Activated T-helper 1 cell treated with anti-CD3 and anti-CD28 coated beads, Interleukin-2, amount 50 U/mL, for 16 hours (primary cell): Measurements from ENCODE around the gene GNA12.
"Not testable (repeated sequence)": the region's sequence is repeated elsewhere in the genome, so short reads cannot be mapped to it uniquely, and the experiment has no call there.

ENCODE experiments used
- DNase-seq, 2 donors: peaks; one replicate each; pipeline ENCODE4 v3.0.0-alpha.2; 2020; ENCODE audit warnings: low read depth in 1 of 2, low spot score in 1 of 2

The GNA12 gene

GRCh38 chr7:2732388-2732787, 111.7 kb downstream of the GNA12 start:
- DNase-seq: no peak

- DNase-seq: no peak
Measured at GRCh38 chr7:2730846-2731770, 113.0 kb downstream of the GNA12 start.

GRCh38 chr7:2729893-2730716, 114.0 kb downstream of the GNA12 start:
- DNase-seq: no peak

- no peak for DNase-seq
Measured at GRCh38 chr7:2729031-2729892, 114.8 kb downstream of the GNA12 start.

- no peak for DNase-seq
Measured at GRCh38 chr7:2728316-2729030, 115.6 kb downstream of the GNA12 start.

- DNase-seq: not testable (repeated sequence)
Measured at GRCh38 chr7:2727206-2727605, 116.9 kb downstream of the GNA12 start.

GRCh38 chr7:2726316-2727018, 117.6 kb downstream of the GNA12 start:
- no peak for DNase-seq

GRCh38 chr7:2725178-2726105, 118.7 kb downstream of the GNA12 start:
- DNase-seq: no peak

- DNase-seq: no peak
Measured at GRCh38 chr7:2724453-2725177, 119.5 kb downstream of the GNA12 start.

- not testable (repeated sequence) for DNase-seq
Measured at GRCh38 chr7:2724036-2724435, 120.1 kb downstream of the GNA12 start.

- no peak for DNase-seq
Measured at GRCh38 chr7:2723138-2723850, 120.8 kb downstream of the GNA12 start.

GRCh38 chr7:2722591-2722990, 121.5 kb downstream of the GNA12 start:
- no peak for DNase-seq

GRCh38 chr7:2721842-2722241, 122.3 kb downstream of the GNA12 start:
- DNase-seq: no peak

- peak in 1 of 2 donors; percentile 34 for DNase-seq
Measured at GRCh38 chr7:2720024-2720423, 124.1 kb downstream of the GNA12 start.

GRCh38 chr7:2719007-2719406, 125.1 kb downstream of the GNA12 start:
- peak; percentile 36 to 51 for DNase-seq

- DNase-seq: no peak
Measured at GRCh38 chr7:2718296-2718965, 125.7 kb downstream of the GNA12 start.
